Measurements from ENCODE around the gene UPK2.
A peak's percentile ranks its signal among the peaks of the same experiment; 100 is the strongest.

The UPK2 gene

DNA sequence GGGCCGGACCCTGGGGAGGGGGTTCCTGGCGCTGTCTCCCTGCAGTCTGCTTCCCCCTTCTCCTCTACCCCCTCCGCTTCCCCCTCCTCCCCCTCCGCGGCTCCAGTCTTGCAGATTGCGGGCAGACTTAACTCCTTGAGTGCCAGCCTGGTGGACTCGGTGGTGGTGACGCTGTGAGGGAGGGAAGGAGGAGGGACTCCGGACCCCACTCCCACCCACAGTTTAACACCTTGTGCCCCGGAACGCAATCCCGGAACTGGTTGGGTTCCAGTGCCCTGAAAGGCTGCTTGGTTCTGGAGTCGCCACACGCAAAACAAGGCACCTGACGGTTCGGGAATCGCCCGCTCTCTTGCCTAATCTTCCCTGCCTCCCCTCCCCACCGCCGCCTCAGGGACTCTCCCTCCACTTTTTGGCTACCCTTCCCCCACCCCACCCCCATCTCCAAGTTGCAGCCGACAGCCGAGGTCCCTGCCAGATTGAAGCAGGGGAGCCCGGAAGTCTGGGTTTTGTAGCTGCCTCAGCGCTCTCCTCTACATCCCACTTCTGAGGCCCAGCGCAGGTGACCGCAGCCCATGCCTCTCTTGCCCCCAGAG is 26.5 kb upstream of the UPK2 start:
- DNase-seq (ENCODE audit: low spot score), result peak; percentile 93

DNA sequence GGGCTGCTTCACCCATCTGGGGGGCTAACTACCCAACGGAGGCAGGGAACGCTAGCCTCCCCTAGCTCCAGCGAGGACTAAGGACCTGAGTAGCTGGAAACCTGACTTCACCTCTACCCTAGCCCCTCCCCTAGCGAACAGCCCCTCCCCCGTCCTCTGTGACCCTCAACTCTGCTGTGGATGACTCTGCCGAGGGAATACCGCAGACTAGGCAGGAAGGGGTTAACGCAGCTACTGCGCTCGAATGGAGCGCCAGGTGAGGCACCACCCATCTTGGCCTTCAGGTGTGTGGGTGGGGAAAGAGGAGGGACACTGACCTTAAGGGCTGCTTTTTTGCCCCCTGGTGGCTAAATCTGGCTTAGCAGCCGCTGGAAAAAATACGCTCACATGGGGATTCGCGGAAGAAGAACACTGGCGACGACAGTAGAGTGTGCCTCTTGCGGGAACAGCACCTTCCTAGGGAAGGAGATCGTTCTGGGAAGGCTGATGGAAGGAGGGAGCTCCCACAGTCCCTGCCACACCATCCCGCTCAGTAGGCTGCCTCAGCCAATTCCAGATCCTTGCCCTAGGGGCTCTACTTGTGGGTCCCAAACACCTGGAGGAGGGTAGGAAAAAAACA is 25.9 kb upstream of the UPK2 start:
- peak; percentile 88 for DNase-seq (ENCODE audit: low spot score)
- TF ChIP-seq, protein P1, sequence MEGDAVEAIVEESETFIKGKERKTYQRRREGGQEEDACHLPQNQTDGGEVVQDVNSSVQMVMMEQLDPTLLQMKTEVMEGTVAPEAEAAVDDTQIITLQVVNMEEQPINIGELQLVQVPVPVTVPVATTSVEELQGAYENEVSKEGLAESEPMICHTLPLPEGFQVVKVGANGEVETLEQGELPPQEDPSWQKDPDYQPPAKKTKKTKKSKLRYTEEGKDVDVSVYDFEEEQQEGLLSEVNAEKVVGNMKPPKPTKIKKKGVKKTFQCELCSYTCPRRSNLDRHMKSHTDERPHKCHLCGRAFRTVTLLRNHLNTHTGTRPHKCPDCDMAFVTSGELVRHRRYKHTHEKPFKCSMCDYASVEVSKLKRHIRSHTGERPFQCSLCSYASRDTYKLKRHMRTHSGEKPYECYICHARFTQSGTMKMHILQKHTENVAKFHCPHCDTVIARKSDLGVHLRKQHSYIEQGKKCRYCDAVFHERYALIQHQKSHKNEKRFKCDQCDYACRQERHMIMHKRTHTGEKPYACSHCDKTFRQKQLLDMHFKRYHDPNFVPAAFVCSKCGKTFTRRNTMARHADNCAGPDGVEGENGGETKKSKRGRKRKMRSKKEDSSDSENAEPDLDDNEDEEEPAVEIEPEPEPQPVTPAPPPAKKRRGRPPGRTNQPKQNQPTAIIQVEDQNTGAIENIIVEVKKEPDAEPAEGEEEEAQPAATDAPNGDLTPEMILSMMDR (IDR thresholded peaks at IDR 0.05), result peak; percentile 91
- Histone ChIP-seq H3K27ac (peak overlapping the region; percentile 96 to 100), H3K4me3 (peak overlapping the region; percentile 83)

More for the DNA sequence above, 26.5 kb upstream of the UPK2 start:
- H3K4me3 ChIP-seq, result peak overlapping the region; percentile 83
- TF ChIP-seq, protein P1 (IDR thresholded peaks at IDR 0.05), result no peak
- H3K27ac ChIP-seq, result peak overlapping the region; percentile 96 to 100

- no peak for DNase-seq (ENCODE audit: low spot score)
- Histone ChIP-seq H3K4me3 (no peak overlapping the region), H3K27ac (no peak overlapping the region)
- TF ChIP-seq, protein P1 (IDR thresholded peaks at IDR 0.05), result no peak
These were observed 24.5 kb upstream of the UPK2 start for GRCh38 chr11:118931571-118931970.

GRCh38 chr11:118933486-118933885 is 22.6 kb upstream of the UPK2 start:
- Histone ChIP-seq H3K27ac (peak overlapping the region; percentile 73 to 74), H3K4me3 (no peak overlapping the region)
- no peak for DNase-seq (ENCODE audit: low spot score)
- TF ChIP-seq, protein P1 (IDR thresholded peaks at IDR 0.05), result no peak

- TF ChIP-seq, protein P1 (IDR thresholded peaks at IDR 0.05), result no peak
- no peak for DNase-seq (ENCODE audit: low spot score)
- Histone ChIP-seq H3K27ac (no peak overlapping the region), H3K4me3 (no peak overlapping the region)
These were observed 20.7 kb upstream of the UPK2 start for GRCh38 chr11:118935376-118935775.

GRCh38 chr11:118938491-118939403 is 17.4 kb upstream of the UPK2 start:
- TF ChIP-seq, protein P1 (IDR thresholded peaks at IDR 0.05), result no peak
- no peak overlapping the region for H3K4me3 ChIP-seq
- no peak overlapping the region for H3K27ac ChIP-seq
- no peak for DNase-seq (ENCODE audit: low spot score)
